GM21423 (cell line): ENCODE results near the gene TRIM75.
"Not testable (repeated sequence)": the region's sequence is repeated elsewhere in the genome, so short reads cannot be mapped to it uniquely, and the experiment has no call there.

Experiments
- ATAC-seq: cut with Tn5 transposase; IDR thresholded peaks from one replicate; pipeline ENCODE4 v1.9.1; 2021; ENCODE audit warnings: mild to moderate bottlenecking, moderate library complexity; ENCODE audit not compliant: unreplicated experiment

Gene TRIM75

DNA sequence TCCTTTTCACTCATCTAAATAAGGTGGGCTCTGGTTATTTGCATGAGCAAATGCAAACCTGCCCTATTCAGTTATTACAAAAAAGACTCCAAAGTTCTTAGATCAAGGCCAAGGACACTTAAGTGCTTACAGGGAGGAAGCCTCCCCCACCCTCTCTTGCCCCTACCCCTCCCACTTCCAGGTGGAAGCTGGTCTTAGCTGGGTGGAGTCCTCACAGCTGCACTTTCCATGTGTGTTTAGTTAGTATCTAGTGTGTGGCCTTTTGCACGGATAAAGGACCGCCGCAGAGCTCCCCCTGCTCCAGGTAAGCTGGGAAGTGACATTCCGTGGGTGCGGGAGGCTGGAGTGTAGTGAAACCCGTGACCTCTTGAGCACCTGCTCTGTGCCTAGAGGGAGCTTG, at the start of gene TRIM75:
TRIM75 (plus strand) TSS at position 222 of the 400 bp plus-strand sequence. CDS start 5,282 bp downstream, outside the sequence.
- no peak for ATAC-seq

DNA sequence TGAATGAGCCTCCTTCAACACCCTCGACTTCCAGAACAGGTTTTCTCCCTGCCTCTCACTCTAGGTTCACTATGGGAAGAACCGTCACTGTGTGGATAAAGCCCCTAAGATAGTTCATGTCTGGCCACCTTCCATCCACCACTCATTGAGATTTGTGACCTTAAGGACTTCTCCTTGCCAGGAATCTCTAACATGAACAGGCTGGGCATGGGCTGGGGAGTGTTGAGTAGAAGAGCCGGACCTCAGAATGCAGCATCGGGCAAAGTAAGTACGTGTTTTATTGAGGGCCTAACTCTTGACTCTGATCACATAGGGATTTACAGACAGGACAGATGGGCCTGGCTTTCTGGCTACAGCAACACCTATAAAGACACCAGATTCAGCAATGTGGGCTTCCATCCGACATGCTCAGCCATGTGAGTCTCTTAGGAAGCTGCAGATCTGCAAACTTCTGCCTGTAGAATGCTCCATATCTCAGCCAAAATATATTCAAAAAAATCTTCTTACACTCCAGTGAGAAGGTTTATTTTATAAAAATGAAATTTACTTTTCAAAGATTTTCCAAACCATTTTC, 48.2 kb upstream of the TRIM75 start:
- no peak for ATAC-seq

DNA sequence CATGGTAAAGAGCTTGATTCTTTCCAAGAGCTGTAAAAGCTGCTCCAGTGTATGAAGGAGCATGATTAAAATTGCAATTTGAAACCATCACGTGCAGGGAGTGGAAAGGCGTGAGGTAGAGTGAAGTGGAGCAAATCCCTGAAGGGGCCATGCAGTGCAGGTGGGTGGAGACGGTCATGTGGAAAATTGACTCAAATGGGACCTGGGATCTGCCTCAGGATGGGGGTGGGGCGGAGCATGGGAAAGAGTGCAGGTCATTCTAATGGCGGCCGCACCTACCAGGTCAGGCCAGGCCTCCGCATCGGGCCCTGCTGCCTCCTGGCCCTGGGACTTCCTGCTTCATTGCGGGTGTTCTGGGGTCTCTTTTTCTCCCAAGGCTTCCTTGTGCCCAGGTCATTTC, 47.2 kb upstream of the TRIM75 start:
- no peak for ATAC-seq

DNA sequence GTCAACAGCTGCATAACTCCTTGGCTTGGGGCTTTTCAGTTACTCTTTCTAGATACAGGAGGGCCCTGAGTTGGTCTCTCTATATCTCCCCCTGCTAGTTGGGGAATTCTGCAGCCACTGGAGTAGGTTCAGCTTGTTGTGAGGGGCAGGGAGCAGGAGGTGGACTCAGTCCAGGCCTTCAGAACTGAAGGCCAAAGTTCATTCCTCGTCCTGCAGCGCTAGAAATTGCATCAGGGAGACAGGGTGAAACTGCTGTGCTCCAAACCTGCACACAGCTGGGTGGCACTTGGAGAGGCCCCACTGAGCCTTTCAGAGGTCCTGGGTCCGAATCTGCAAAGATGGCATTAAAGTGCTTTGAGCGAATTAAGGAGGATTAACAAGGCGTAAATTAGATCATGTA, 46.8 kb upstream of the TRIM75 start:
- no peak for ATAC-seq

DNA sequence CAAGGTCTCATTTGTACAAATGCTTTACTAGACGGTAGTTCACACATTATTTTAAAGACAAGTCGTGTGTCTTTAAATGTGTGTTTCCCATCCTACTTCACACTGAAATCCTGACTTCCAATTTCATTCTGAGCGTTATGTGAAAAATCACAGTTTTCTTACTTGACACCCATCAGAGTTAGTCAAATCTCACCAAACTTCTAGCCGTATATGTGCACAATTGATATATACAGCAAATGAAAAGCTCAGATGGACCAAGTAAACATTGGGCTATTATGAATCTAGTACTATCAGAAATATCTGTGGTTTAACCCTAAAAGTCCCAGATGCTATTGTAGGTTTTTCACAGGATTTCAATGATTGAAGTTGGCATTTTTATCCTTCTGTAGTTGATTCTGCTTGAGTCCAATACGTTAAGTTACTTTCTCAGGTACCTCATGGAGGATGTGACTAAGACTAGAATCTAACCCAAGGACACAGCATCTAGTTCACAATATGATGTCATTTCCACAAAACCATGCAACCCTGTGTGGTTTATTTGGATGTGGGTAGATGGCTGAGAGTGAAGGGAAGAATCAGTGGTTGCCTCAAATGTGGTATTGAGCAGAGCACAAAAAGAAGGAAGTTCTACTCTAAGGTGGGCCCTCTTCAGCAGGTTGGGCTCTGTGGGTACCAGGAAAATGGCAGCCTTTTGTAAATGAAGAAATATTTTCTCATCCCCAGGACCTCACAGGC, 44.0 kb upstream of the TRIM75 start:
- peak; percentile 64 for ATAC-seq

DNA sequence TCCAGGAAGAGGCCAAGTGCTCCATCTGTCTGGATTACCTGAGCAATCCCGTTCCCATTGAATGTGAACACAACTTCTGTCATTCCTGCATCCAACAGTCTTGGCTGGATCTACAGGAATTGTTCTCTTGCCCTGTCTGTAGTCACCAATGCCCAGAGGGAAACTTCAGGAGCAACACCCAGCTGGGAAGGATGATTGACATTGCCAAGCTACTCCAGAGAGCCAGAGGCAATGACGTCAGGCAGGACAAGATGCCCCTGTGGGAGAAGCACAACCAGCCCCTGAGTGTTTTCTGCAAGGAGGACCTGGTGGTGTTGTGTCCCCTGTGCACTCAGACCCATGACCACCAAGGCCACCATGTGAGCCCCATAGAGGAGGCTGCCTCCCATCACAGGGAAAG, 43.2 kb upstream of the TRIM75 start:
- no peak for ATAC-seq

DNA sequence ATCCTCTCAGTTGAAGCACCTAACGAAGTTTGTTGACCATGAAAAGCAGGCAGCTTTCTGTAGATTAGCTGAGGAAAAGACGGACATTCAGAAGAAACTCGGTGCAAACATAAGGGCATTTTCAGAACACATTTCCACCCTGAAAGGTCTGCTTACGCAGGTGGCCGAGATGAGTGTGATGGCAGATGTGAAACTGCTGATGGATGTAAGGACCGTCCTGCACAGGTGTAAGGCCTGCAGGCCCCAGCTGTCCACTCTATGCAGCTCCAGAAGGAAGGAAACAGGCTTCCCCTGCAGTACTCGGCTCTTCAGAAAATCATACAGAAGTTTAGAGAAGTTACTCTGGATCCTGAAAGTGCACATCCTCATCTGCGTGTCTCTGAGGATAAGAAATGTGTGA, 42.7 kb upstream of the TRIM75 start:
- no peak for ATAC-seq

DNA sequence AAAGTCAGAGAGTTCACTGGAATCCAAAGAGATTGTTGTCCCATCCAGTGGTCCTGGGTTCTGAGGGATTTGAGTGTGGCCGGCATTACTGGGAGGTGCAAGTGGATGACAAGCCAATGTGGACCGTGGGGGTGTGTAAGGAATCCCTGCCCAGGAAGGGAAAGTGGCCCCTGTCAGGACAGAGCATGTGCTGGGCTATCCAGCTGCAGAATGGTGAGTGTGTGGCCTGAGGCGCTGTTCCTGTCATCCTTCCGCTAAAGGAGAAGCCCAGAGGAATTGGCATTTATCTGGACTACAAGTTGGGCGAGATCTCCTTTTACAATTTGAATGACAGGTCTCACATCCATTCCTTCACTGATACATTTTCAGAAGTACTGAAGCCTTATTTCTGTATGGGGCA, 42.3 kb upstream of the TRIM75 start:
- no peak for ATAC-seq

DNA sequence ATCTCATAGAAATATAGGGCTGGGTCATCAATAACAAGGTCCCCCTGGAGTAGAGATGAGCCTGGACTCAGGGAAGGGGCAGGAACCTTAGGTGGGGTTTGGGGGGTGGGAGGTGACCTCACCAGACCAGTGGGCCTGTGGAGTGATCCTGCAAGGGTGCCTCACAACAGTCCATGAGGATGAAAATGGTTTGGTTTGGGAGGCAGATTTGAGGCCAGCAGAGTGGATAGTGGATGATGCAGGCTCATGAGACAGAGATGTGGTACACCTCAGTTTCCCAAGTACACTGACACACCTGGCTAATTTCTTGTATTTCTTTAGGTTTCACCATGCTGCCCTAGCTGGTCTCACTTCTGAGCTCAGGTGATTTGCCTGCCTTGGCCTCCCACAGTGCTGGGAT, 40.0 kb upstream of the TRIM75 start:
- no peak for ATAC-seq

DNA sequence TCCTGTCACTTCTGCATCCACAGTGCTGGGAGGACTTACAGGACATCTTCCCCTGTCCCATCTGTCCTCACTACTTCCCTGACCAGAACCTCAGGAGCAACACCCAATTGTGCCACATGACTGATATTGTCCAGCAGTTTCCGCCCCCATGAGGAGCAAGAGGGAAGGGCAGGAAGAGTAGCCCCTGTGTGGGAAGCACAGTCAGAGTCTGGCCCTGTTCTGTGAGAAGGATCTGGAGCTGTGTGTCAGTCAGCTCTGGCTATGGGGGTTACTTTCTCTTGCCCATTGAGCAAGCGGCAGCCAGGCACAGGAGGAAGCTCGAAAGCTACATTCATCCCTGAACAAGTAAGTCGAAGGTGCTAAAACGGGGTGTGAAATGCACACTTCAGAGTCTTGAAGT, 36.7 kb upstream of the TRIM75 start:
- peak; percentile 44 for ATAC-seq

DNA sequence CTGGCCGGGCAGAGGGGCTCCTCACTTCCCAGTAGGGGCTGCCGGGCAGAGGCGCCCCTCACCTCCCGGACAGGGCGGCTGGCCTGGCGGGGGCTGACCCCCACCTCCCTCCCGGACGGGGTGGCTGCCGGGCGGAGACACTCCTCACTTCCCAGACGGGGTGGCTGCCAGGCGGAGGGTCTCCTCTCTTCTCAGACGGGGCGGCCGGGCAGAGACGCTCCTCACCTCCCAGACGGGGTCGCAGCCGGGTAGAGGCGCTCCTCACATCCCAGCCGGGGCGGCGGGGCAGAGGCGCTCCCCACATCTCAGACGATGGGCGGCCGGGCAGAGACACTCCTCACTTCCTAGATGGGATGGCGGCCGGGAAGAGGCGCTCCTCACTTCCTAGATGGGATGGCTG, 33.7 kb upstream of the TRIM75 start:
- ATAC-seq, result not testable (repeated sequence)

DNA sequence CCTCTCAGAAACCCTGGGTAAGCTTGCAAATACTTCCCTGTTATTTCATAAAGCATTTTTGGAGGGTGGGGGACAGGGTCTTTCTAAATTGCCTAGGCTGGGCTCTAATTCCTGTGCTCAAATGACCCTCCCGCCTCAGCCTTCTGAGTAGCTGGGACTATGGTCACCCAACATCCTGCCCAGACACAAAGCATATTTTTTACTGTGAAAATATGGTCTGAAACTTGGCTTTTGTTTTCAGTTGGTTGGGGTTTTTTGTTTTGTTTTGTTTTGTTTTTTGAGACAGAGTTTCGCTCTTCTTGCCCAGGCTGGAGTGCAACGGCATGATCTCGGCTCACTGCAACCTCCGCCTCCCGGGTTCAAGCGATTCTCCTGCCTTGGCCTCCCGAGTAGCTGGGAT, 27.9 kb upstream of the TRIM75 start:
- not testable (repeated sequence) for ATAC-seq

DNA sequence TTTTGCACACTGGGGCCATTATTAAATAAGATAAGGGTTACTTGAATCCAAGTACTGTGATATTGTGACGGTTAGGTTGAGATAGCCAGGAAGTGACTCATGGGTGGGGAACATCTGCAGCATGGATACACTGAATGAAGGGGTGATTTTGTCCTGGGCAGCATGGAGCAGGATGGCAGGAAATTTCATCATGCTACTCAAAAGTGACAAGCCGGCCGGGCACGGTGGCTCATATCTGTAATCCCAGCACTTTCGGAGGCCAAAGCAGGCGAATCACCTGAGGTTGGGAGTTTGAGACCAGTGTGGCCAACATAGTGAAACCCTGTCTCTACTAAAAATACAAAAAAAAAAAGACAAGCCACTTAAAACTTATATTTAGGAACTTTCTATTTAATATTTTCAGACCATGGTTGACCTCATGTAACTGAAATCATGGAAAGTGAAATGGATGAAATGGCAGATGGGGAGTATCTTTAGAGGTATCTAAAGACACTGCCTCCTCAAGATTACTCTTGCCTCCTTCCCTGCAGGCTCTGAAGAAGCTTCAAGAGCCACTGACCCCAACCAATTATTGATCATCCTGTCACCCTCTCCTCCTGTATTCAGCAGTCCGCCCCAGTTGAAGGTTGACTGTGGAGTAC, 25.8 kb upstream of the TRIM75 start:
- no peak for ATAC-seq

DNA sequence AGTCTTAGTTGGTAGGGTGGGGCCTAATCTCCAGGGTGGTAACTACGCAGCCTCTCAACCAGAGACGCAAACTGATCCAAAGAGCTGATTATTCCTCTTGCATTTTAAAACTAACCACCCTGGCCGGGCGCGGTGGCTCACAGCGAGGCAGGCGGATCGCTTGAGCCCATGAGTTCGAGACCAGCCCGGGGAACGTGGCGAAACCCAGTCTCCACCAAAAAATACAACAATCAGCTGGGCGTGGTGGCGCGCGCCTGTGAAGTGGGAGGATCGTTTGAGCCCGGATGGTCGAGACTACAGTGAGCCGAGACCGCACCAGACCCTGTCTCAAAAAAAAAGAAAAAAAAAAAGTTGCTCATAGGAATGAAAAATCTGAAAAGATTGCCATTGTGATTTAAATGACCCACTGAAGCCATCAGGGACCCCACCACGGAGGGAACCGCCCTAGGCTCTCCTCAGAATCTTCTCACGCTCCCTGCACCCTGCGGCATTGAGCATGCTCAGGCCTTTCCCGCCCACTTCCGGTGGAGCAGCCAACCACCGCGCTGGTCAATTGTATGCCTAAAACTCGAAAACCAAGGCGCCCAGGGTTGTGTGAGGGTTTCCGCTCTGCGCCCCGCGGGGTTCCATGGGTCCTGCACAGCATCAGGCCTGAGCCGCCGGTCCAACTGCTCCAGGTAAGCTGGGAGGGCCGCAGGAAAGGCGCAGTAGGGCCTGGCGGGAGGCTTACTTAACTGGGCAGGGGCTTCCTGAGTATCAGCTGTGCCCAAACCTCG, 22.0 kb upstream of the TRIM75 start, which contains the start of gene TRIM60:
TRIM60 (plus strand) TSS at position 564 of the 776 bp plus-strand sequence. CDS start 8,074 bp downstream, outside the sequence.
- no peak for ATAC-seq

DNA sequence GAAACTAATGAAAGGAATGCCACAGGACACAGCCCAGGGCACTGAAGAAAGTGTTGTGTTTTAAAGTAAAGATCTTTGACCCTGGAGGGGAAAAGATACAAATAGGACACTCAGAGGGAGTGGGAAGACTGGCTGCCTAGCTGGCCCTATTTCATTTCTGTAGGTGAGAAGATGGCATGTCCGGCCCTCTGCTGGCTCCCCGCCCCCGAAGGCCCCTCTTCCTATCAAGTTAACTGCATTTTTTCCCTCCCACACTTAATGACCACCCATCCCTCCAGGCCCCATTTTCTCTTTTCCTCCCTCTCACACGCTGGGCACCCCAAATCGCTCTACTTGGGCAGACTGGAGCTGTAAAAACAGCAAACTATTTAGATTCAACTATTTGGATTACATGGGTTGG, 5.5 kb upstream of the TRIM75 start:
- ATAC-seq, result no peak

DNA sequence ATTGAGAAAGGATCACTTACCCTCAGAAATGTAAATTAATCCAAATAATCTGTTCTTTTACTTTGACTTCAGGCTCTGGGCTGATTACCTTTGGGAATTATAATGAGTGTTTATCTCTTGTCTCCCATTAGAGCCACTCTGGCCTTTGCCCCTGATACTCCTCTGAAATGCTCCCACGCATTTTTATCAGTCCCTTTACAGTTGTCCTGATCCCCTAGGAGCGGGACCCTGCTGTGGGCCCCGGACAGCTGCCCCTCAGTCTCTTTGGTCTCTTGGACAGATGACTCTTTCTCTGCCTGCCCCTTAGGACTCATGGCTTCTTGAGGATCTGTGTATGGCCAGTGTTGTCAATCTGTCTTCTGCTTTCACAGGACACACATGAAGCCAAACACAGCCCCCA, 1.0 kb upstream of the TRIM75 start:
- no peak for ATAC-seq

DNA sequence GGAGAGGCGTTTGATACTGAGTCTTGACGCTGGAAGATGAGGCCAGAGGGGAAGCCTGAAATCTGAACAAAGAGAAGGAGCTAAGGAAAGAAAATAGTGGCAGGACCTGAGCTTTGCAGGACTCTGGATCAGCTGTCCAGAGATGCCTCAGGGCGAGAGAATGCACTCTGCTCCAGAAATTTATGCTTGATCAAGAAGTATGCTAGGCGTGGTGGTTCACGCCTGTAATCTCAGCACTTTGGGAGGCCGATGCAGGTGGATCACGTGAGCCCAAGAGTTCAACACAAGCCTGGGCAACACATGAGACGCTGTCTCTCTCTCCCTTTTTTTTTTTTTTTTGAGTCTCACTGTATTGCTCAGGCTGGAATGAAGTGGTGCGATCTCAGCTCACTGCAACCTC, 1.9 kb downstream of the TRIM75 start:
- no peak for ATAC-seq

DNA sequence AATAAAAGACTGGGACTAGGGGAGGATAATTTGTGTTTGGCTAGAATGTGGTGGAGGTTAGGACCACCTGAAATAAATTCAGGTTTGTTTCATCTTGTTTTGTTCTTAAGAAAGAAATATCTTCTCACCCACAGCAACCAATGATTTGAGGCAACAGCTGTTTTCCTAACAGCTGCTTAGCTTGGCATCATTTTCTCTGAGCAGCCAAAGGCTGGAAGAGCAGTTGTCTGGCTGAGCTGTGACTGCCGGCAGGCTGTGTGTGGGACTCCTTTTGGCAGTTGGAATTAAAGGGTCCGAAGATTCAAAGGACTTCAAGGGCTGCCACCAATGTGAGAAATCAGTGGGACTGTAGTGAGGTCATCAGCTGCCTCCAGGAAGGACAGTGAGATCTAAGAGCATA, 5.0 kb downstream of the TRIM75 start:
- ATAC-seq, result no peak

DNA sequence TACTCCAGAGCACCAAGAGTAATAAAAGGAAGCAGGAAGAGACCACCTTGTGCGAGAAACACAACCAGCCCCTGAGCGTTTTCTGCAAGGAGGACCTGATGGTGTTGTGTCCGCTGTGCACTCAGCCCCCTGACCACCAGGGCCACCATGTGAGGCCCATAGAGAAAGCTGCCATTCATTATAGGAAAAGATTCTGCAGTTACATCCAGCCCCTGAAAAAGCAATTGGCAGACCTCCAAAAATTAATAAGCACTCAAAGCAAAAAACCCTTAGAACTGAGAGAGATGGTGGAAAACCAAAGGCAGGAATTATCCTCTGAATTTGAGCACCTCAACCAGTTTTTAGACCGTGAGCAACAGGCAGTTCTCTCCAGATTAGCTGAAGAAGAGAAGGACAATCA, 5.7 kb downstream of the TRIM75 start:
- no peak for ATAC-seq

DNA sequence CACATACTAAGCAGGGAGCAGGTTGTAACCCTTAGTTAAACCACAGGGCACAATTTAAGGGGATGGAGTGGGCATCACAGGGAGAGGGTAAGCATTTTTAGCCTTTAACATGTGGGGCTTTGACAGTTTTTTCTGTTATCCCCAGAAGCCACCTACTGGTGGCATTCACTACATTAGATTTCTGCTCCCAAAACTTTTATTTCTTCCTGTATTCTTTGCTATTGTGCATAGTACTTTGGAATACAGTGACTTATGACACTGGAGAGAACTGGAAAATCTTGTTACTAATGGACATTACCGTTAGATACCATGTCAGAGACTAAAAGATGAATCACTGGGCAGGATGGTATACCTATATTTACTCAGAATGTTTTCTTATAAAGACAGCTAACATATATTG, 7.3 kb downstream of the TRIM75 start:
- ATAC-seq, result no peak

DNA sequence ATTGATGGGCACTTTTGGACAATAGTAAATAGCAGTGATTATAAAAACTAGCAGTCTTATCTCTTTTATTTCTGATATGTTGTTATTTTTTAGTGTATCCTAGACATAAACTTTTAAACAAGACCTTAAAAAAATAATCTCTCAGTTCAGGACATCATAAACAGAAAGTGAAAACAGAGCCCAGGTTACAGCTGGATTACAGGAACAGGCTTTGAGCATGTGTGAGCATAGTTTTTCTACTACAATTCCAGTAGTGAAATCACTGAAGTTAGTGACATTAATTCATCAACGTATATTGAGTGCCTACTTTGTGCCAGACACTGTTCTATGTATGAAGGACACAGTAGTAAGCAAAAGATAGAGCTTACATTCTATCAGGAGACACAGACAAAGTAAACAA, 16.9 kb downstream of the TRIM75 start:
- ATAC-seq, result no peak
